Ectodermal cell (in vitro differentiated cells): ENCODE results near the gene MAN2B2.

ENCODE experiments used
- H3K27ac ChIP-seq: 2 replicates; pipeline ENCODE4 v1.7.0; 2013; ENCODE audit warnings: mild to moderate bottlenecking, low read depth, low read length; ENCODE audit not compliant: insufficient read depth, poor library complexity, severe bottlenecking
- H3K27me3 ChIP-seq: 2 replicates; pipeline ENCODE4 v1.7.0; 2013; ENCODE audit warnings: mild to moderate bottlenecking, low read length; ENCODE audit not compliant: insufficient read depth, control insufficient read depth, poor library complexity, severe bottlenecking
- H3K36me3 ChIP-seq: one replicate; pipeline ENCODE4 v1.7.0; 2013; ENCODE audit warnings: low read length; ENCODE audit not compliant: control insufficient read depth, insufficient read depth
- H3K4me1 ChIP-seq: one replicate; pipeline ENCODE4 v1.7.0; 2013; ENCODE audit warnings: low read length; ENCODE audit not compliant: control insufficient read depth, insufficient read depth
- H3K4me3 ChIP-seq: 2 replicates; pipeline ENCODE4 v1.7.0; 2013; ENCODE audit warnings: low read depth, low read length, control low read depth; ENCODE audit not compliant: insufficient read depth
- H3K9me3 ChIP-seq: 2 replicates; pipeline ENCODE4 v1.7.0; 2013; ENCODE audit warnings: mild to moderate bottlenecking, low read length, moderate library complexity; ENCODE audit not compliant: control insufficient read depth
- WGBS, 2 experiments: methylation state at CpG; one replicate each; pipeline ENCODE4 v1.1.7; 2013; ENCODE audit warnings: missing lambda C conversion rate in 2 of 2; 5-methylcytosine and 5-hydroxymethylcytosine counted together

MAN2B2 gene

GRCh38 chr4:6566391-6567190 lies 8.4 kb upstream of the MAN2B2 start:
- Histone ChIP-seq H3K4me1 (peaks cover 5% of the 10 kb centered on the region), H3K27ac (no peak overlapping the region), H3K4me3 (no peak overlapping the region), H3K27me3 (peaks cover 51% of the 10 kb centered on the region), H3K9me3 (no peaks in the 10 kb centered on the region), H3K36me3 (no peaks in the 10 kb centered on the region)
- WGBS, 2 experiments = 85 to 86% methylated on average over 13 of the region's 13 CpGs

- Histone ChIP-seq H3K36me3 (no peaks in the 10 kb centered on the region), H3K9me3 (no peaks in the 10 kb centered on the region), H3K4me3 (no peak overlapping the region), H3K4me1 (peaks cover 5% of the 10 kb centered on the region), H3K27me3 (peaks cover 44% of the 10 kb centered on the region), H3K27ac (no peak overlapping the region)
- WGBS, 2 experiments = 90 to 95% methylated on average over 1 of the region's 1 CpG
Measured at GRCh38 chr4:6567218-6567617, 7.8 kb upstream of the MAN2B2 start.

- Histone ChIP-seq H3K27me3 (peaks cover 42% of the 10 kb centered on the region), H3K4me1 (peaks cover 5% of the 10 kb centered on the region)
- 81 to 87% methylated on average over 7 of the region's 7 CpGs for WGBS, 2 experiments
Measured at GRCh38 chr4:6568148-6568547, 6.8 kb upstream of the MAN2B2 start.

GRCh38 chr4:6568689-6569332 lies 6.2 kb upstream of the MAN2B2 start:
- Histone ChIP-seq H3K27me3 (peaks cover 44% of the 10 kb centered on the region), H3K36me3 (no peaks in the 10 kb centered on the region), H3K27ac (no peak overlapping the region), H3K4me3 (no peak overlapping the region), H3K9me3 (no peaks in the 10 kb centered on the region), H3K4me1 (peaks cover 5% of the 10 kb centered on the region)
- WGBS, 2 experiments = 66 to 69% methylated on average over 13 of the region's 13 CpGs

More at GRCh38 chr4:6568148-6568547, 6.8 kb upstream of the MAN2B2 start:
- no peak overlapping the region for H3K4me3 ChIP-seq
- H3K27ac ChIP-seq = no peak overlapping the region
- no peaks in the 10 kb centered on the region for H3K36me3 ChIP-seq
- no peaks in the 10 kb centered on the region for H3K9me3 ChIP-seq

GRCh38 chr4:6571608-6572007 lies 3.4 kb upstream of the MAN2B2 start:
- no peaks in the 10 kb centered on the region for H3K9me3 ChIP-seq
- H3K27me3 ChIP-seq = peaks cover 24% of the 10 kb centered on the region
- H3K4me3 ChIP-seq = no peak overlapping the region
- WGBS, 2 experiments = 81 to 93% methylated on average over 3 of the region's 3 CpGs
- H3K4me1 ChIP-seq = no peaks in the 10 kb centered on the region
- H3K27ac ChIP-seq = no peak overlapping the region
- no peaks in the 10 kb centered on the region for H3K36me3 ChIP-seq

- Histone ChIP-seq H3K27ac (no peak overlapping the region), H3K27me3 (peaks cover 21% of the 10 kb centered on the region), H3K9me3 (no peaks in the 10 kb centered on the region), H3K4me3 (no peak overlapping the region), H3K4me1 (no peaks in the 10 kb centered on the region), H3K36me3 (no peaks in the 10 kb centered on the region)
- 71 to 75% methylated on average over 6 of the region's 6 CpGs for WGBS, 2 experiments
Measured at GRCh38 chr4:6573551-6573950, 1.4 kb upstream of the MAN2B2 start.

- Histone ChIP-seq H3K27ac (no peak overlapping the region), H3K27me3 (peaks cover 21% of the 10 kb centered on the region), H3K4me1 (no peaks in the 10 kb centered on the region), H3K9me3 (no peaks in the 10 kb centered on the region), H3K4me3 (peak overlapping the region; percentile 73), H3K36me3 (no peaks in the 10 kb centered on the region)
- 60% methylated on average over 16 of the region's 16 CpGs for WGBS, 2 experiments
Measured at GRCh38 chr4:6573986-6574746, 823 bp upstream of the MAN2B2 start.

- WGBS, 2 experiments = 65 to 68% methylated on average over 17 of the region's 17 CpGs
- H3K27me3 ChIP-seq = peaks cover 21% of the 10 kb centered on the region
Measured at GRCh38 chr4:6575503-6576240, 683 bp downstream of the MAN2B2 start.

GRCh38 chr4:6576512-6576911 lies 1.5 kb downstream of the MAN2B2 start:
- Histone ChIP-seq H3K36me3 (peaks cover 5% of the 10 kb centered on the region), H3K27me3 (peaks cover 21% of the 10 kb centered on the region), H3K9me3 (no peaks in the 10 kb centered on the region), H3K27ac (no peak overlapping the region), H3K4me1 (no peaks in the 10 kb centered on the region), H3K4me3 (no peak overlapping the region)
- WGBS, 2 experiments = 94 to 95% methylated on average over 16 of the region's 16 CpGs

More at GRCh38 chr4:6575503-6576240, 683 bp downstream of the MAN2B2 start:
- Histone ChIP-seq H3K36me3 (peaks cover 5% of the 10 kb centered on the region), H3K27ac (no peak overlapping the region), H3K9me3 (no peaks in the 10 kb centered on the region), H3K4me1 (no peaks in the 10 kb centered on the region), H3K4me3 (peak overlapping the region; percentile 73)
